Measurements from ENCODE around the gene E2F6.

E2F6 gene

DNA sequence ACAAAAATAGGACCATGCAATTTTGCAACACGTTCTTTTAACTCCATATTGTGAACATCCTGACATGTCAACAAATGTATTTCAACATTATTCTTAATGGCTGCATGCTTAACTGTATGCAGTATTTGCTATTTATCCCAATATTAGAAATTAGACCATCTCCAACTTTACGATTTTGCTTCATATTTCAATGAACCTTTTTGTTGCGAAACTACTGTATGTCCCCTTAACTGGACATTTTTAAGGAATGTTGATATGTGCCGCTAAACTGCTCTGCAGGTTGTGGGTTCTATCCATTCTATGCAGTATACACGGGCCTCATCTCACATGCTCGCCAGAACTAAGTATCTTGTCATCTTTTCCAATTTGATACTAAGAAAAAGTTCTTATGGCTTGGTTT lies 11.1 kb downstream of the E2F6 start:
- no peak for DNase-seq

GRCh38 chr2:11450791-11451190 lies 15.2 kb downstream of the E2F6 start:
- no peak for DNase-seq

GRCh38 chr2:11446733-11447248 lies 19.2 kb downstream of the E2F6 start:
- DNase-seq: no peak

DNA sequence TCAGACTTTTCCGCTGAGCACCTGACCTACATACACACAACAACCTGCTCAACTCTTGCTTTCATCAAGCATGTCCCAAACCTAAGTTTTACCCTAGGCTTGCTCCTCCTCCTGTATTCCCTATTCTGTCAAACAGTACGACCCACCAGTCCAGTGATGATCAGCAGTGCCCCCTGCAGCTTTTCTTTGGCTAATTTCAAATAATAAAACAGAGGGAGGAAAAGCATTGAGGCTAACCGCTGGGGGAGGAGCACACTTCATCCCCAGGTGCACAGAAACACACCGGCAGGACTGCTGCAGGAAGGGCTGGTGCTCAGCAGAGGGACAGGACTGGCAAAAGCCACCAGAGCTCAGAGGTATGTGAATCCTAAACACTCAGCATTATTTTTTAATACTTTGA lies 21.2 kb downstream of the E2F6 start:
- no peak for DNase-seq

DNA sequence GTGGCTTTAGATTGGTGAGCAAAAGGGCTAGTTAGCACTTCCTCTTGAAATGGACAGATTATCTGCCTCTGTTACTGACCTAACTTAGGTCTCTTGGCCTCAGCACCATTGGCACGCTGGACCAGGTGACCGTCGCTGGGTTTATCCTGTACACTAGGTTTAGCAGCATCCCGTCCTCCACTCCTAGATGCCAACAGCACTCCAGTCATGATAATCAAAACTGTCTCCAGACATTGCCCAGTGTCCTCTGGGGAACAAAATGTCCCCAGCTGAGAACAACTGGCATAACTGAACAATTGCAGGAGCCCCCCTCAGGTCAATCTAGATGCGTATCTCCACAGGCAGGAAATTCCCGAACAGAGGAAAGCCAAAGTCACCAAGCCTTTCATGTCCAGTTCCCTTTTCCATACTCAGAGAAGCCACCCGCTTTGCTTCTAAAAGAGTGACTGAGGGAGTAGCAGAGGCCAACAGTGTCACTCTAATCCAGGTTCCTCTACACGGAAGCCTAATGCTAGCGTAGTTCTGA lies 27.3 kb downstream of the E2F6 start:
- no peak for DNase-seq

DNA sequence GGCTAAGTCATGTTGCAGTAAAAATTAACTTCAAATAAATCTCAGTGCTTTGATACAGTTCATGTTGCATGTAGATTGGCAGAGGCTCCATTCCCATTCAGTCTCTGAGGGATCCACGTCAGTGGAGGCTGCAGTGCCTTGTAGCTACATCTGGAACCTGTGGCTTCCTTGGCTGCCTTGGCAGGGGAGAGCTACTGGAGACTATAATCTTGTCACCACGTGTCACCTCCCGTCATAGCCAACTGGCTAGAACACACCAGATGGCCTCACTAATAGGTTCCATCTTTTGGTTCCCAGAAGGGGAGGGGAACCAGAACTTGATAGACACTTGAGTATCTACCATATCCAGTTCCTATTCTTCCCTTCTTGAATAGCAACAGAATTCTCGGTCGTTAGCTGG lies 28.4 kb downstream of the E2F6 start:
- DNase-seq: no peak

DNA sequence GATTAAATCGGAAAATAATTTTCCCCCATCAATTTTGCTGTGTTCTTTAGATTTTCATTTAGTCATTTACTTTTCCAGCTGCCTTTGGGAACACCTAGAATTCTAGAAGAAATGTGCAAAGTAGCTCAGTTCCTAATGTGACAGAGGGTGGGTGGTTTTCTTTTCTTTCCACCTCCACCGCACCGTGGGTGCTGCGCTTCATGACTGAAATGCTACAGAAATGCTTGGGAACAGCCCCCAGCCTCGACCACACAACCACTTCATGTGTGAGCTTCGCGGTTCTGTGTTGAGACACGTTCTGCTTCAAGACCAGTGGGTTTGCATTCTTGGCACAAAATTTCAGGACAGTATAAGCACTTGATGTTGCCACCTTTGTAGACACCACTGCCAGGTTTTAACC lies 30.9 kb downstream of the E2F6 start:
- DNase-seq: no peak

DNA sequence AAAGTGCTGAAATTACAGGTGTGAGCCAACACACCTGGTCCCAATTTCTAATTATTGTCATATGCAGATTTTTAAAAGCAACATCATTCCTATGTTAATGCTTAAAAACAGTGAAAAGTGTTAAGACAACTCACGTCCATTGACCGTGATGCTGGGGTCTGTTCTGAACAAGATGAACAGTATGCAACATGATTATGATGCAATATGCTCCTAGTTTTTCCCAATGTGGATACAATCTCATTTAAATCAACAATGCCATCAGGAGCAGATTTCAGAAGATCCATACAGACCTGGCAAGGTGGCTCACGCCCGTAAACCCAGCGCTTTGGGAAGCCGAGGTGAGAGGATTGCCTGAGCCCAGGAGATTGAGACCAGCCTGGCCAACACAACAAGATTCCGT lies 31.5 kb downstream of the E2F6 start:
- no peak for DNase-seq

- no peak for DNase-seq
These were observed 32.1 kb downstream of the E2F6 start for GRCh38 chr2:11433822-11434221.

DNA sequence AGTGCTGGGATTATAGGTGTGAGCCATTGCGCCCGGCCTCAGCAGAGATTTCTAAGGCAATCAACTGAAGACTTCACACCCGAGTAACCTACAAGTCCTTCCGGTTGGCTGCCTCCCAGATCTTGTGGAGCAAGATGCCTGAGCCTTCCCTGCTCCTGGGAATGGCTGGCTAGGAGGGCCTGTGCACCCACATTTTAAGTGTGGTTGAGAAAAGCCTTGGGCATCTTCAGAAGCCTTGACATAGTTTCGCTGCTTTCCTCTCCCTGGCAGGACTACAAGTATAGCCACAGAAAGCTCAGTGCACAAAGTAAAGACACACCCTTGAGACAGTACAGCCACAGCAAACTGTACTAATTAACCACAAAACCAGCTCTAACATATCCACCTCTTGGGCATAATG lies 35.2 kb downstream of the E2F6 start:
- no peak for DNase-seq

- no peak for DNase-seq
These were observed 38.7 kb downstream of the E2F6 start for GRCh38 chr2:11427224-11427623.

DNA sequence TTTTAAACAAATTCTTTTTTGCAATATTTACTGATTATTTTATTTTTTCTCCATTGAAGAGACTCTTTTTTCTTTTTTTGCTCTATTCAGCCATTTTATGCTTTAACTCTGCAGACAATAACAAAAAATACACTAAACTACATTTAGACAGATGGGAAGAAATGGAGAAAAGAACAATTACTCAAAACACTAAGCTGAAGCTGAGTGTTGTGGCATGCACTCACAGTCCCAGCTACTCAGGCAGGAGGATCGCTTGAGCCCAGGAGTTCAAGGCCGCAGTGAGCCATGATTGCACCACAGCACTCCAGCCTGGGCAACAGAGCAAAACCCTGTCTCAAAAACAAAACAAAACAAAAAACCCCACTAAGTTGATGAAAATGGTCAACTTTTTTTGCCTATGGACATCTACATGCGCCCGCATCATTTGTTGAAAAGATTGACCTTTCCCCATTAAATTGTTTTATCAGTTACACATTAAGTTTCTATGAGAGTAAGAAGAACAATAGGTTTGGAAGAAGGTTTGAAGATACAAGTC lies 43.0 kb downstream of the E2F6 start:
- no peak for DNase-seq

DNA sequence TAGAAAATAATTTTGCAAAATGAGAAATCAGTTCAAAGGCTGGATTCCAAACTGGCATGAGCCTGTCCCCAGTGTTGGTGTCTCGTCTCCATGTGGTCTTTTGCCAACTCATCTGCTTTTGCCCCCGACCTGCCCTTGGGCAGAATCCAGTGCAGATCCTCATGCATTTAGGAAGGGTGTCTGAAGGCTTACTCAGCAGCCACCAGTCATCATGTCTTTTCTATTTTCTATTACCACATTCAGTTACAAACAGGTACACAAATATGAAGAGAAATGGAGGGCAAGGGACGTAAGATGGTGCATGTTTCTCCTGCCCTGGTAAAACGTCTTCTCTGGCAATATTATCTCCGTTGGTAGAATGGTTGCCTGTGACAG lies 43.5 kb downstream of the E2F6 start:
- DNase-seq: no peak

GRCh38 chr2:11421863-11422490 lies 44.0 kb downstream of the E2F6 start:
- no peak for DNase-seq

DNA sequence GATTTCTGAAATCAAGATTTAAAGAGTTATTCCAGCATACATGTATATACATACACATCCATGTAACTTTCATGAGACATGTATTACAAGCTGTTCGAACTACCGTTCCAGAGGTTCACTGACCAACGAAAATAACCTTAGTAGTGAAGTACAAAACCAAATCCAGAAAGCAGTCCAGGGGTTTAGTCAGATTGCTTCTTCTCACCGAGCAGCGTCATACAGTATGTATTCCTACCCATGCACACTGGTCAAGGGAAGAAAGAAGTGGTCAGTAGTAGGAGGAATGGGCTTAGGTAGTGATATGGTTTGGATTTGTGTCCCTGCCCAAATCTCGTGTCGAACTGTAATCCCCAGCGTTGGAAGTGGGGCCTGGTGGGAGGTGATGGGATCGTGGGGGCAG lies 45.3 kb downstream of the E2F6 start:
- no peak for DNase-seq

- DNase-seq: no peak
These were observed 45.8 kb downstream of the E2F6 start for GRCh38 chr2:11420190-11420589.

DNA sequence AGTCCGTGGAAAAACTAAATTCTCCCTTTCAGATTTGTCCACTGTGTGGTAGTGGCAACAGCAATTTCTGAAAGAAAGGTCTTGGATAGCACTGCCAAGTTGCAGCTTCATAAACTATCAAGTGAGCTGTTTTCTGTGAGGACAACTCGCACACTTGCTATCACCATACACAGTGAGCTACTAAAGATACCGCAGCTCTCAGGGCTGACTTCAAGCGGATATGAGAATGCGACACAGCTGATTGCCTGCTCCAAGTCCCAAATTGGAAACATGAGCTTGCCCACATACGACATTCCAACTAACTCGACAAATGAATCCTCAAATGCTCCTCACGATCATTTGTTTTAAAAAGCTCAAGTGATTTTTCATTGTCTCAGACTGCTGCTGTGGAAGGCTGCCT lies 46.2 kb downstream of the E2F6 start:
- no peak for DNase-seq

DNA sequence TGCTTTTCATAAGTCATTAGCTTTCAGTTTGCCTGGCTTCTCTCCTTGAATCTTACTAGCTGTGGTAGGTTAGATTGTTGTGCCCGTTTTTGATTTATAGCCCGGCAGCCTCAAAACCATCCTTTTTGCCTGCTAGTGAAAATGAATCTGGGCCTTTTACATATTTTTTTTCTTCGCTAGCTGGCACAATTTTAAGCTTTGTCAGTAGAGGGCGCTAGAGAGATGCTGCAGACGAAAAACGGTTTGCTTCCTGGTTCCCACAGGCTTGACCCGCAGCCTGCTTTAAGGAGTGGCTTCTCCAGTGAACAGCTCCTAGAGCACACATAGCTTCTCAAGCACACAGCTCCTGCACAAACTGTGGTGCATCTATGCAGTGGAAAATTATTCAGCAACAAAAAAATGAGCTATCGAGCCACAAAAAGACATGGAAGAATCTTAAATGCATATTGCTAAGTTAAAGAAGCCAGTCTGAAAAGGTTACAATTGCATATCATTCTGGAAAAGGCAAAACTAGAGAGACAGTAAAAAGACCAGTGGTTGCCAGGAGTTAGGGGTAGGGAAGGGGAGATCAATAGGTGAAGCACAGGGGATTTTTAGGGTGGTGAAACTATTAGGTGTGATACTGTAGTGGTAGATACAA lies 47.9 kb downstream of the E2F6 start:
- peak; percentile 11 for DNase-seq

DNA sequence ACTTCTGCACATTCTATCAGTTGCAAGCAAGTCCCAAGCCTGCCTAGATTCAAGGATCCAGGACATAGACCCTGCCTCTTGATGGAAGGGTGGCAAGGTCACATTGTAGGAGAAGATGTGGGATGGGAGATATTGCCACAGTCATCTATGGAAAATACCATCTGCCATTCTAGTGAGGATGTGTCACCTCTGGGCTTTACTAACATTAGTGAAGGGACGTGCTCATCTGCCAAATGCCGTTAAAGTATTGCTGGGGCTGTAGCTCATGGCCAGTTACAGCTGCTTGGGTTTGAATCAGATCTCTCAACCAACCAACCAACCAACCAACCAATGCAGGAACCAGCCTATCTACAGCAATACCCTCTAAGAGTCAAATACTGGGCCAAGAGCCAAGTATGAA lies 49.0 kb downstream of the E2F6 start:
- DNase-seq: no peak

GRCh38 chr2:11416186-11416585 lies 49.8 kb downstream of the E2F6 start:
- no peak for DNase-seq

- DNase-seq: no peak
These were observed 51.4 kb downstream of the E2F6 start for GRCh38 chr2:11414372-11415124.

GRCh38 chr2:11412449-11412810 lies 53.5 kb downstream of the E2F6 start:
- DNase-seq: no peak

DNA sequence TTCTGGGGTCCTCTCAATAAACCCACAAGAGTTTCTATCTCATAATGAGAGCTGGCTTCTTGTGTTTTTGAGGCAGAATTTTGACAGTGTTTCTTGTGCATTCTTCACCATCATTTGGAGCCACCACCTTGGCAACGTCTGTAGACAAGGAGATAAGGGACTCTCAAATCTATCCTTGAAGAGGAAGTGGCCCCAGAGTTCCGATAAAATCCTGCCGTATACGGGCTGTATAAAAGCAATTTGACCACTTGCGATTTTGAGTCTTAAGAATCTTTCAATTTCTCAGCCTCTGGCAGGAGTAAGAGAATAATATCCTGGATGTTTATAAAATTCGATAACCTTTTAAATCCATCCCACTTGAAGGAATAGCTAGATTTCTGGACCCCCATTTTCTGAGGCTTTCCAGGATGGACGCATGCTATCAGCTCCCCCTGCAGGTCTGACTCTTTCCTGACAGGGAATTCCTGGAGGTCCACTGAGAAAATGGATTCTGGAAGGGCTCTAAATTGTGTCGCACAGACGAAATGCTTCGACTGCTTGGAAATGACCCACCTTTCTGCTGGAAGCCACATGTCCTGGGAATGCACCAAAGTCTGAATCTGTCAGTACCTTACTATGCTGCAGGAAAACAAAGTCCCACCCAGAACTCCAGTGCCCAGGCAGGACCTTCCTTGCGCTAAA lies 54.1 kb downstream of the E2F6 start:
- peak; percentile 36 for DNase-seq

Measured in GDM1 (cell line).